GM20000 (cell line): ENCODE measurements around the gene RPP25L.
A peak's percentile ranks its signal among the peaks of the same experiment; 100 is the strongest.

ENCODE experiments used
- DNase-seq: peaks from one replicate; pipeline ENCODE4 v3.0.0; 2012; ENCODE audit warnings: low spot score
- CTCF ChIP-seq: IDR thresholded peaks from 2 replicates; pipeline ENCODE4 v1.5.1; 2012; ENCODE audit warnings: mild to moderate bottlenecking, control low read depth; ENCODE audit errors: extremely low read depth, missing control alignments

RPP25L gene

GRCh38 chr9:34603610-34604231 lies 8.2 kb downstream of the RPP25L start:
- DNase-seq, result peak; percentile 87
- TF ChIP-seq CTCF, result peak; percentile 88

DNA sequence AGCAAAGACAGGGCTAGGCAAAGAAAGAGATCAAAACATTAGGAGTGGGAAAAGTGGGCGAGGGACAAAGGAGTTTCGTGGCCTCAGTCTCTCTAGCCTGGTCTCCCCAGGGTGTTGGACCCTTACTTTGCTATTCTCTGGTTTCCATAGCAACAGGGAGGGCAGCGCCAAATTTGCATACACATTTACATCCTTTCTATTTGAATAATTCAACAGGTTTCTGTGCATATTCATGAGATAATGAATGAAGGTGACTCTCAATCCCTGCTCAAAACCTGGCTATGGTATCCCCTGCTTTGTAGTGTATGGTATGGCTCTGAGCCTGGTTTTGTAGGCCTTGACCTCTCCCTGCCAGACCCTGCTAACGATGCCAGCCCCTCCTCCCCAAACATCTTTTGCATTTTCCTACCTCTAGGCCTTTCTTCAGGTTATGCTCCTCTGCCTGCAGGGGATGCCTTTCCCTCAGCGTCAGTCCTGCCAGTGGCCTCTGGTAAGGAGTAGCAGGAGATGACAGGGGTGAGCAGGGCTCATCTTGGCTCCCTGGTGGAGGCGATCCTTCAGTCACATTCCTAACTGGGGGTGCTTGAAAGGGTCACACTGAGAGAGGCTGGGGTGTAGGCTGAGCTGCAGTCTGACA lies 9.8 kb downstream of the RPP25L start:
- no peak for TF ChIP-seq CTCF
- no peak for DNase-seq

- no peak for DNase-seq
- TF ChIP-seq CTCF, result no peak
These were observed 11.0 kb downstream of the RPP25L start for GRCh38 chr9:34600908-34601307.

DNA sequence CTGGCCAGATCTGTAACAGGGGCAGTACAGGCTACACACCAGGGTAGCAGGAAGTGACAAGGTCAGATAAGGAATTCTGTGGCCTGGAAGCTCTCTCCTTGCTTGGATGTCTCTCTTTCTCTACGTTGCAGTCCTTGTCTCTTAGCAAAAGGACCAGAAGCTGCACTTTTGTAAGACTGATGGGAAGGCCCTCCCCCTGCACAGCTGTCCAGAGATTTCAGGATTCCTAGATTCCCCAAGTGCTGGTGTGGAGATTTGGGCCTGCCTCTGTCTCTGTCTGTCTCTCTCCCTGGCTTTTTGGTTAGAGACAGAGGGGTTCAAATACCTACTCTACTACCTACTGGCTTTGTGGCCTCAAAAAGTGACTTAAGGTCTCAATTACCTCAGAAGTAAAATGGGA lies 12.4 kb downstream of the RPP25L start:
- TF ChIP-seq CTCF, result no peak
- no peak for DNase-seq

DNA sequence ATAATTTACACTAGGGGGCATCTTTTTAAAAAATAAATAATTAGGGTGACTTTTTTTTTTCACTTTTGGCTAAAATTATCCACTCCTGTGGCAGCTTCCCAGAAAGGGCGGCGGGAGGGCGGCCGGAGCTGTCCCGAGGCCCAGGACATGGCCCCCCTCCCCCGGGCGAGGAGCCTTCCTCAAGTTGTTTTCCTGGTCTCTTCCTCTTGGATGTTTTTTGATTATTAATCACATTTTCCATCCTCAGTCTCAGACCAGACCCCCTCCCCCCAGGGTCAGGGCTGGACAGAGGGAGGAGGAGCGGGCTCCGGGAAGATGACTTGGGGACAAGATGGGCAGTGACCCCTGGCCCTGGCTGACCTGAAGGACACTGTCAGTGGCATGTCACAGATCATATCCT lies 17.7 kb downstream of the RPP25L start:
- DNase-seq, result no peak
- no peak for TF ChIP-seq CTCF

DNA sequence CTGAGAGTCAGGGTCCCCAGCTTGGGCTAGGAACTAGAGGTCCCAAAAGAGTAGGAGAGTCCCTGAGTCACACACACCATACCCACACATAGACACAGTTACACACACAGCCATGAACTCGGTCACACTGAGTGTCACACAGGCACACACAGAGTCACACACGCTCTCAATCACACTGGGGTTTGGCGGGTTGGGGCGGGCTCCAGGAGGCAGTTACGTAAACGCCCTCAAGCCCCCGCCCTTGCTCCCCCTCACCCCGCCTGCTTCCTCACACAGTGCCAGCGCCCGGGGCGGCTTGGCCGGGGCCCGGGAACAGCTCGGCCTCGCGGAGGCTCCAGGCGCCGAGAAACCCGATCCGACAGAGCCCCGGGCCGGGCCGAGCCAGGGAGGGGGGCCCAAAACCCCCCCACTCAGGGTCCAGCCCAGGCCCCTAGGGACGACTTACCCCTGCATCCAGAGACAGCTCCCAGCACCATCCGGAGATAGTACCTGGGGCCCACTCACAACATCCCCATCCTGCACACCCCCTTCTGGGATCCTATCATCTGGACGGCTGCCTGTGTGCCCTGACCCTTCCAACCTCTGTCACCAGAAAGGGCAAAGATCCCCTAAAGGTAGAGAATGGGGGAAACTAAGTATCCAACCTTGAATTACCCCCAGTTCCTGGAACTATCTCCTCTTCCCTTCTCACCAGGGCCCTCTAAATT lies 18.8 kb downstream of the RPP25L start:
- DNase-seq, result no peak
- no peak for TF ChIP-seq CTCF

DNA sequence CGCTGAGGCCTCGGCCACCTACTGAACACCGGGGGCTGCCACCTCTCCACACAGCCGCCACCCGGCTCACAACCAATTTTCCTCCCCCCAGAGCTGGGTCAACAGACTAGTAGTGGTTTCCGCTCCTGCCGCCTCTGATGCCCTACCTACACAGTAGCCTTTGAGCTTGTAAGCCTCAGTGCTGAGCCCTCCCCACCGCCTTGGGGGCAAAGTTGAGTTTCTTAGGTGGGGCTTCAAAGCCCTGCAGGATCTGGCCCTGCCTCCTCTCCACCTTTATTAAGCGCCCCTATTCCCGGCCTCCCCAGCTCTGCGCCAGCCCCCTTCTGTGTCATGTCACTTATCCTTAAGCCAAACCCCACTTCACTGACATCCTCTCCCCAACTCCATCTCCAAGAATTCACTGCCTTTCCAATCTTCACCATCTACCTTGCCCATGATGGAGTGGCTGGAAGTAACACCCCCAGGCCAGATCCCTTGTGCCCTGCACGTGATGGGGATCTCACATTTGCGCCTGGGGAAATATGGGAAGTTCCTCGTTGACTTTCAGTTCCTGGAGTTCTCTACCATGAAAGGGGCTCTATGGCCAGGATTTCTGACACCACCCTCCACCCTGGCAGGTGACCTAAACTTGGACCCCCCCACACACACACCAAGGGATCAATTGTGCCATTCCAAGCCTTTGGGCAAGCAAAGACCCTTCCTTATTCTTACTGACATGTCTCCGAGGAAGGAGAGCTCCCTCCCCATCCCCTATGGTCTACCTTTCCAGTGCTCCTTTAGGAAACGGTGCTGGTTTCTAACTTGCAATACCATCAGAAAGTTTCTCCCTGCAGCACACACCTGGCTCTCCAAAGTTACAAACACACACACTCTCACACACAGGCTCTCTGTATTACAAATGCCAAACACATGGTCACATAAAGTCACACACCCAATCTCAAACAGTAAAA lies 19.7 kb downstream of the RPP25L start:
- DNase-seq, result no peak
- no peak for TF ChIP-seq CTCF
